Stimulated activated CD4-positive, alpha-beta T cell treated with anti-CD3 and anti-CD28 coated beads, Interleukin-15, amount 100 ng/mL, for 24 hours (primary cell): ENCODE results near the gene DLG2.

Experiments
- DNase-seq: peaks from one replicate; pipeline ENCODE4 v3.0.0-alpha.2; 2020

DLG2 gene

GRCh38 chr11:83572581-83573496, 2054.3 kb downstream of the DLG2 start:
- no peak for DNase-seq

DNA sequence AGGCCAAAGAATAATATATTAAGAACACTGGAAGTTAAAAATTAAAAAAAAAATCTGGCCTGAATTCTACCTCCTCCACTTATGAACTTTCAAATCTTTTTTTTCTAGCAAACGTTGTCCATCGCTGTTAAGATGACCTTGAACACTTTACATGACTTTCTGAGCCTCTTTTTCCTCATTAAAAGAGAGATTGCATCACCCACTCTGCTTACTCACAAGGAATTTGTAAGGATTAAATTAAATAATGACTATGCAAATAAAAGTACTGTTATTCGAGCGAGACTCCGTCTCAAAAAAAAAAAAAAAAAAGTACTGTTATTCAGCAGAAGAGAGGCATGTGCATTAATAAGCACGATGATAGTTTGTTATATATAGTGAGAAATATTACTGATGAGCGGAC, 2055.8 kb downstream of the DLG2 start:
- DNase-seq: no peak

DNA sequence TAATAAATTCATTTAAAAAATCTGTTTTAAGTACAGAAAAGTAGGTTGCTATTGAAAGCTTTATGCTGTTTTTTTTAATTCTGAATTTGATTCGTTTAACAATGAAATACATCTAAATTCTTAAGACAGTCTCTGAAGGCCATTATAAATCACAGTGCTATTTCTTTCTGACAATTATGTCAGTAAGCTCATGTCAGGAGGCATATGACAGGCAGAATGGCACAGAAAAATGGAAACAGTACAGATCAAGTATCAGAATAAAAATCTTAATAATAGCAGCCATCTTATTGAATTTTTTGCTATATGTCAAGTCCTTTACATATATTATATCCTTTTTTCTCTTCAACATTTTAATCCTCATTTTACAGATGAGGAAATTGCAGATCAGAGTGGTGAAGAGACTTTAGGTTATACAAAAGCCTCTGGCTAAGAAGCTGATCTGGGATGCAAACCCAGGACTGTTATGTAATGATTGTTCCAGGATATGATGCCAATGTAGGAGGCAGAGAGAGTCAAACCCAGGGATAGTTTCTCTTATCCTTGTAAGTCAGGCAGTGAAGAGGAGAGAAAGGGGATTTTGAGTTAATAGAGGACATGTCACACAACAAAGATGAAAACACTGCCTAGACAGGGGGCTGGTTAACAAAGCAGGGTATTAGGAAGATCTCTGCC, 2057.9 kb downstream of the DLG2 start:
- no peak for DNase-seq

- DNase-seq: no peak
Observed at GRCh38 chr11:83568516-83568915, 2058.6 kb downstream of the DLG2 start.

- no peak for DNase-seq
Observed at GRCh38 chr11:83566950-83567349, 2060.2 kb downstream of the DLG2 start.

DNA sequence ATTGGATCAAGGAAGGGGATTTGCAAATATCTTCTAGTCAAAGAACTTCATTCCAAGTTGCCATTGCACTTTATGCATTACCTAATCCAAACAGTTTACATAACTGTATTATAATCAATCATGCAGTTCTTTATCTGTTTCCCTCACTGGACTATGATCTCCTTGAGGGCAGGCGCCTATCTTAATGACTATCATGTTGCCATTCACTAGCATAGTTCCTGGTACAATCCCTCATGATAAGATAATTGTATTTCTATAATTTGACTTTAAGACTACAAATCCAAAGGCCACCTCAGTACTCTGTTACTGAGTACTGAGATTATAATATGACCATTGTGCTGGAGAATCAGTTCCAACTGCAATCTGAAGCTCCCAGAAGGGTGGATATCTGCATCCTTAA, 2062.3 kb downstream of the DLG2 start:
- DNase-seq: no peak

GRCh38 chr11:83558281-83558680, 2068.9 kb downstream of the DLG2 start:
- DNase-seq: no peak

- no peak for DNase-seq
Observed at GRCh38 chr11:83557653-83558052, 2069.5 kb downstream of the DLG2 start.

- no peak for DNase-seq
Observed at GRCh38 chr11:83554876-83555275, 2072.3 kb downstream of the DLG2 start.

DNA sequence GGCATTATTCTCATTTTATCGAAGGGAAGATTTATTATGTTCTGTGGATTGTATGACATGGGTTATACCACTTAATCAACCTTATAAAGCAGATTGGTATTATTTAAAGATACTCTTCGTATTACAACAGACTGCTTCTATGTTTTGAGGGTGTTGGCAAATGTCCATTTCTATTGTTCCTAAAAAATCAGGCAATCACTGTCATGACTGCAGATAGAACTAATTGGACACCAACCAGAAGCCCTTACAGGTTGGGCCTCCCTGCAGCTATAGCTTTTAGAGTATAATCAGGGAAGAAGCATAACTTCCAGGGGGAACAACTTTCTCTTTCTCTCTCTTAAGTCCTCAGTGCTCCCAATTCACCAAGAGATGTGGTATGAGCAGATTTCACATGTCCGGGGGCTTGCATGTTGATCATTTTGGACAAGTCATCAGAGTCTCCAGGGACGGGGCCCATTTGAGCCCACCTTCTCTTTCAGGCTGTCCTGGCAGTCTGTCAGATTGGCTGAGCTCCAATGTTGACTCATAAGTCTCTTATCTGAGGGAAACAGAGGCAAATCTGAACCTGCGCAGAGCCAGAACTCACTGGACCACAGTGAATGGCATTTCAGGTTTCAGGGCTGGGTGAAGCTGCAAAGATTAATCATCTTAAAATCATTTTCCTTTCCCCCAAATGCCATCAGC, 2077.0 kb downstream of the DLG2 start:
- DNase-seq: no peak

- DNase-seq: no peak
Observed at GRCh38 chr11:83546368-83546767, 2080.8 kb downstream of the DLG2 start.

GRCh38 chr11:83545494-83546260, 2081.5 kb downstream of the DLG2 start:
- no peak for DNase-seq

- DNase-seq: no peak
Observed at GRCh38 chr11:83544846-83545245, 2082.3 kb downstream of the DLG2 start.

DNA sequence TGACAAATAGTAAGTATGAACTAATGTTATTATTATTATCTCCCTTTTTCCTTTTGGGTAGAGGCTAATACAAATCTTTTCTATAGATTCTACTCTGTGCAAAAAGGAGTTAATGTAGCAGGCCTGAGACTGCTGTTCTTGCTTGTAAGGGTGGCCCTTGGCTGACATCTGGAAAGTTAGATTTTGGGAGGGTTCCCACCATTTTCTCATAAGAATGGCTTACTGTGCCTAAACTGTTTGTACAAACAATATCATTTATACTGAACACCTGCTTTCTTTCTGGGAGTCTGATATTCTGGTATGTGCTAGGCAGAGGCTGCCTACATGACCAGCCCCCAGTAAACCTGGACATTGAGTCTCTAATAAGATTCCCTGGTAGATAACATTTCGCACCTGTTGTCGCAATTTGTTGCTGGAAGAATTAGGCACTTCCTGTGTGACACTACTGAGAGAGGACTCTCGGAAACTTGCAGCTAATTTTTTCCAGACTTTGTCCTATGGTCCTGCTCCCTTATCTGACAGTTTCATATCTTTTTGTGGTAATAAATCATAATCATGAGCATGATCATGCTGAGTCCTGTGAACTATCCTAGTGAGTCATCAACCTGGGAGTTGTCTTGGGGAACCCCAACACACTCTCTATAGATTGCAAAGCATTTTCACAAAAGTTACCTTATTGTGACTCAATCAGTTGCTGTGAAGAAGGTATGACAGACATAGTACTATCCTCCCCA, 2083.3 kb downstream of the DLG2 start:
- DNase-seq: peak; percentile 3

DNA sequence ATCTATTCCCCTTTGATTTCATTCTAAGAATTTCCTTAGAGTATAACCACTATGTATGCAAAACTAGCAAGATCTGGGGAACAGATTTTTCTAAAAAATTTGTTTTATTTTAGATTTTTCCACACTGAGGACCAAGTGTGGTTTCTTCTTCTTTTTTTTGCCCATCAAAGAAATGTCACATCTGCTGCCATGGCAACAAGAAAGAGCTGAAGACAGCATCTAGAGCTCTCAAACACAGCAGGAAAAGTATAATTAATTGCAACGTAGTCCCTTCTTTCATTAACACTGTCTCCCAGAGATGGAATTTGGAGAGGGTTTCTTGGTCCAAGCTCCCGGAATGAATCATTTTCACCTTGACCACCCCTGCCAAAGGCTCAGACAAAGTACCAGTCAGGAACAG, 2084.3 kb downstream of the DLG2 start:
- no peak for DNase-seq

GRCh38 chr11:83540728-83541127, 2086.4 kb downstream of the DLG2 start:
- DNase-seq: no peak

DNA sequence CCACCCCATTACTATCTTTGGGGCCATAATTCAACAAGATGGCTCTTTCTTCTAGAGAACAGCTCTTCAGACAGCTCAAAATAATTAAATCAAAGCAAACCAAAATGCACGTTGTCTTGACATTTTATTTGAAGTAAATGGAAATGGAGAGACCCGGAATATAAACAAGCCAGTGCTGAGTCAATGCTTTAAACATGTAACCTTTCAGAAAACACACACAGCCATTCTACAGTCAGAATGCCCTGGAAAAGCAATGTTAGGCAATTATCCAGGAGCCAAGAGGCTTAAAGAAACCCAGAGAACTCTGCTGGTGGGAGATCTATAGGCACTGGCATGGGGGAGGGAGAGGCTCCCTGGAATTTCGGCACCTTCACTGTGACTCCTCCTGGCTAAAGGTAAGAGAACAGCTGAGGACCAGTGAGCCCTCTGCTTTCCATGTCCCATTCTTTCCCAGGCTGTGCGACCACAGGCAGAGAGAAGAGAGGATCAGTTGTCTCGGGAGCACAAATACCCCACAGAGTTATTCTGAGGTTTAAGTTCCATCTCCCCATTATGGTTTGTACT, 2086.9 kb downstream of the DLG2 start:
- no peak for DNase-seq

- no peak for DNase-seq
Observed at GRCh38 chr11:83538286-83538685, 2088.9 kb downstream of the DLG2 start.

DNA sequence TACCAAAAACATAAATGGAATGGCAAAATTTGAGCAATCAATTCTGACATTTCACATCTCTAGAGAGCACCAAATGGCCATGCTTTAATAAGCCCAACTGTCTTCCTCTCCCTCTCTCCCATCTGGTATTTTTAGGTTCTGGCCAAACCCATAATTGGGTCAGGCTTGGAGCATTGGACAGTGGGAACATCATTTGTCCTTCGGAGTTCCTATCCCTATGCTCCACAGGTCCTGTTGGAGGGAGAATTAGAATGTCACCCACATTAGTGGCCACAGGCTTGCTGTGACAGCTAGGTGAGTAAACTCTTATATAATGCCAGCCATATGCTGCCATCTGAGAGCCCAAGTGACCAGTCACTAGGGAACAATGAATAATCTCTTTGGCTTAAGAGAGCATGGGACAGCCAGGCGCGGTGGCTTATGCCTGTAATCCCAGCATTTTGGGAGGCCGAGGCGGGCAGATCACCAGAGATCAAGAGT, 2090.0 kb downstream of the DLG2 start:
- DNase-seq: no peak

GRCh38 chr11:83533166-83533565, 2094.0 kb downstream of the DLG2 start:
- no peak for DNase-seq

DNA sequence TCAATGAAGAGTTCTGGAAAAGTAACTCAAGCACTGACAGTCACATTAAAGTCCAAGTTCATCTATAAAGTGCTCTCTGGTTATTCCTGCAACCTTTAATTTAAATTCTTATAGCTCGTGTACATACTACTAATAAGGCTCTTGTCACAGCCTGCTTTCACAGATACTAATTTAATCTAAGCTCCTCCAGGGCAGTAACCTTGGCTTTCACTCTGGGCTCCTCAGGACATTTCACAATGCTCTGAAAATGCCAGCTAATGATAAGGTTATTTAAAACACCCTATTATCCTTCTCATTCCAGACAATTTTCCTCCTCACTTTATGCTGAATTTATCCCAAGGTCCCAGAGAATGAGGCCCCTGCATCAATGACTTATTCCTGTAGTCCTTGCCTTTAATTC, 2098.3 kb downstream of the DLG2 start:
- no peak for DNase-seq

DNA sequence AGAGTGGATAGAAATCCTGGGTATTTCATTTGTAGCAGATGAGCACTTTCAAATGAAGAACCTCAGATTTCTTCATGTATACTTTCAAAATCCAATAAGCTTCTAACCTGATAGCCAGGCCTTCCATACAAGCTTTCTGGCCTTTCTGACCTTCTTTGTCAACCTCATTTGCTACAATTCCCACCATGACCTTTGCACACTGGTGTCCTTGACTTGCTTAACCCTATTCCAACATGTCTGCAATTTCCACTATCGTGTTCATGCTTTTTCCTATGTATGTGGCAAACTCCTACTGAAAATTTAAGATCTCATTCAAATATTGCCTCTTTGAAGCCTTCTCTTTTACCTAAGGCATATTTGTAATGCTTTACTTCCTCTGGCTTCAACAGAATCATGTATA, 2098.9 kb downstream of the DLG2 start:
- DNase-seq: no peak
